Inflammatory macrophage treated with lipopolysaccharide for 4 hours (primary cell): ENCODE results near the gene PHF8.

Experiments
- DNase-seq: peaks from one replicate; pipeline ENCODE4 v3.0.0-alpha.2; 2020

Gene PHF8

GRCh38 chrX:54044126-54044876, at the start of gene PHF8:
Gene PHF8, minus strand, starts transcription at chrX:54044473. Its CDS starts 1,745 bp downstream, at chrX:54042728.
- peak; percentile 90 for DNase-seq

GRCh38 chrX:54093571-54093970, 49.3 kb upstream of the PHF8 start:
- DNase-seq: no peak

GRCh38 chrX:54093159-54093558, 48.9 kb upstream of the PHF8 start:
- DNase-seq: no peak

GRCh38 chrX:54090880-54091279, 46.6 kb upstream of the PHF8 start:
- no peak for DNase-seq

GRCh38 chrX:54089191-54089590, 44.9 kb upstream of the PHF8 start:
- no peak for DNase-seq

GRCh38 chrX:54087661-54088060, 43.4 kb upstream of the PHF8 start:
- DNase-seq: no peak

GRCh38 chrX:54085666-54086065, 41.4 kb upstream of the PHF8 start:
- no peak for DNase-seq

GRCh38 chrX:54076903-54077302, 32.6 kb upstream of the PHF8 start:
- DNase-seq: no peak

GRCh38 chrX:54074826-54075225, 30.6 kb upstream of the PHF8 start:
- DNase-seq: no peak

GRCh38 chrX:54067766-54068165, 23.5 kb upstream of the PHF8 start:
- no peak for DNase-seq

- DNase-seq: no peak
These were observed 22.6 kb upstream of the PHF8 start for GRCh38 chrX:54066841-54067240.

- DNase-seq: no peak
These were observed 20.3 kb upstream of the PHF8 start for GRCh38 chrX:54064564-54064963.

- DNase-seq: no peak
These were observed 19.1 kb upstream of the PHF8 start for GRCh38 chrX:54063361-54063760.

GRCh38 chrX:54049801-54050200, 5.5 kb upstream of the PHF8 start:
- DNase-seq: no peak

- no peak for DNase-seq
These were observed 4.1 kb upstream of the PHF8 start for GRCh38 chrX:54048412-54048811.

- DNase-seq: no peak
These were observed 1.4 kb upstream of the PHF8 start for GRCh38 chrX:54045563-54046228.

GRCh38 chrX:54044877-54045338, 635 bp upstream of the PHF8 start:
- no peak for DNase-seq

GRCh38 chrX:54043541-54044125, 640 bp downstream of the PHF8 start:
- DNase-seq: peak; percentile 28

- no peak for DNase-seq
These were observed 1.2 kb downstream of the PHF8 start for GRCh38 chrX:54043056-54043455.

- peak; percentile 45 for DNase-seq
These were observed 1.7 kb downstream of the PHF8 start for GRCh38 chrX:54042609-54043021.

- no peak for DNase-seq
These were observed 13.9 kb downstream of the PHF8 start for GRCh38 chrX:54030329-54030728.

- no peak for DNase-seq
These were observed 14.6 kb downstream of the PHF8 start for GRCh38 chrX:54029529-54030143.

- DNase-seq: no peak
These were observed 19.9 kb downstream of the PHF8 start for GRCh38 chrX:54024350-54024749.
